ENCODE results near the gene GABRG3. TPM values are rescaled to one million over a fixed set of nuclear protein-coding genes. Genes with fewer than 3 reads are reported as not detected.

The GABRG3 gene
- total and polyA plus RNA-seq, 10 of the 15 experiments (the other 5 are each of a cell fraction or from before 2014, with no cell fraction given), result 0.15 TPM; not detected in 9

GRCh38 chr15:27317736-27318135, 346.8 kb downstream of the GABRG3 start:
- no peak for FAIRE-seq
- POLR2A ChIA-PET, result no interaction called here
- CTCF ChIA-PET, result no interaction called here
- no peak overlapping the region for H2AFZ ChIP-seq (ENCODE audit: control insufficient read depth, low read depth, low read length)
- ATAC-seq, result no peak
- H3K27ac ChIP-seq (ENCODE audit: control insufficient read depth, insufficient read depth), result no peak overlapping the region
- intact Hi-C loops (cut with micrococcal nuclease; ENCODE audit: unreplicated experiment) (no loop called here), in situ Hi-C loops (cut with MboI) (no loop called here)
- H3K27me3 ChIP-seq (replicated peaks in 1 of 2; ENCODE audit: control insufficient read depth in 2 of 2, insufficient read depth in 2 of 2, low read length in 1 of 2), result no peaks in the 10 kb centered on the region
- SMC1A ChIA-PET (ENCODE audit: uncharacterized antibody, unreplicated experiment), result no interaction called here
- no peaks in the 10 kb centered on the region for H3K79me2 ChIP-seq (ENCODE audit: control insufficient read depth, insufficient read depth, low read length)
- H4K20me1 ChIP-seq (ENCODE audit: control insufficient read depth, insufficient read depth), result no peaks in the 10 kb centered on the region
- no TSS peak for BruUV-seq (replicated peaks)
- no peaks in the 10 kb centered on the region for H3K4me1 ChIP-seq (ENCODE audit: control insufficient read depth, insufficient read depth, low read length)
- no peaks in the 10 kb centered on the region; the same call in 2 of the 3 replicates for H3K9me3 ChIP-seq (replicated peaks; ENCODE audit: control insufficient read depth, insufficient read depth, low read length)
- H3K9ac ChIP-seq (ENCODE audit: control insufficient read depth, insufficient read depth, low read length), result no peak overlapping the region
- RAD21 ChIA-PET (ENCODE audit: unreplicated experiment), result no interaction called here
- WGBS (ENCODE audit: insufficient coverage, insufficient replicate concordance, low lambda C conversion rate, missing lambda C conversion rate), result 28% methylated on average over 5 of the region's 5 CpGs
- no peak overlapping the region for H3K4me3 ChIP-seq
- no peak overlapping the region for H3K4me2 ChIP-seq (ENCODE audit: control insufficient read depth, insufficient read depth)
- DNase-seq (ENCODE audit: low read depth, low spot score), result no peak
- TF ChIP-seq NR2F1 (conservative IDR thresholded peaks at IDR 0.05) (no peak), E2F4 (IDR thresholded peaks at IDR 0.05; ENCODE audit: low read depth, low read length) (no peak), TCF3 (IDR thresholded peaks at IDR 0.05; ENCODE audit: borderline replicate concordance, insufficient read depth, low read depth, low read length) (no peak), RFX5 (IDR thresholded peaks at IDR 0.05; ENCODE audit: low read depth, low read length) (no peak), KAT2A (conservative IDR thresholded peaks at IDR 0.05; ENCODE audit: control insufficient read depth, low read depth, low read length) (no peak), POLR2AphosphoS2 (IDR thresholded peaks at IDR 0.05; ENCODE audit: low read depth, low read length) (no peak), POLR2A (IDR thresholded peaks at IDR 0.05; ENCODE audit: low read depth, low read length) (no peak), ZSCAN29 (IDR thresholded peaks at IDR 0.05) (no peak), USF2 (IDR thresholded peaks at IDR 0.05; ENCODE audit: borderline replicate concordance, low read depth, low read length) (no peak), RBBP5 (conservative IDR thresholded peaks at IDR 0.05) (no peak), RAD51 (IDR thresholded peaks at IDR 0.05) (no peak)
- no peaks in the 10 kb centered on the region for H3K36me3 ChIP-seq (ENCODE audit: control insufficient read depth in 2 of 2, insufficient read depth in 2 of 2, low read length in 1 of 2)
